BLaER1 (cell line): ENCODE data around the gene ALKBH6.
A peak's percentile ranks its signal among the peaks of the same experiment; 100 is the strongest.

Source experiments
- H3K27ac ChIP-seq: shearing (Covaris generic); formaldehyde crosslinking; 2 replicates; pipeline ENCODE4 v1.8.1; 2022
- H3K27me3 ChIP-seq: shearing (Covaris generic); formaldehyde crosslinking; 2 replicates; pipeline ENCODE4 v1.8.1; 2022
- H3K36me3 ChIP-seq: shearing (Covaris generic); formaldehyde crosslinking; 2 replicates; pipeline ENCODE4 v1.8.1; 2022
- H3K4me1 ChIP-seq: shearing (Covaris generic); formaldehyde crosslinking; 2 replicates; pipeline ENCODE4 v1.8.1; 2022
- H3K4me2 ChIP-seq: shearing (Covaris generic); formaldehyde crosslinking; 2 replicates; pipeline ENCODE4 v1.8.1; 2022
- H3K4me3 ChIP-seq: shearing (Covaris generic); formaldehyde crosslinking; 2 replicates; pipeline ENCODE4 v1.8.1; 2022
- H3K9ac ChIP-seq: shearing (Covaris generic); formaldehyde crosslinking; 2 replicates; pipeline ENCODE4 v1.8.1; 2022
- H3K9me3 ChIP-seq: shearing (Covaris generic); formaldehyde crosslinking; 2 replicates; pipeline ENCODE4 v1.8.1; 2022
- H4K20me1 ChIP-seq: shearing (Covaris generic); formaldehyde crosslinking; 2 replicates; pipeline ENCODE4 v1.8.1; 2022
- Cebpa-rat ChIP-seq: shearing (Covaris generic); IDR thresholded peaks from 2 replicates; pipeline ENCODE4 v1.8.1; 2022

Gene ALKBH6

GRCh38 chr19:35993923-35994598 is 20.0 kb downstream of the ALKBH6 start:
- Histone ChIP-seq H3K36me3 (peaks cover 19% of the 10 kb centered on the region), H3K4me2 (peak overlapping the region; percentile 99), H3K4me3 (peak overlapping the region; percentile 89), H3K9me3 (0 out of 2 replicates have a peak, but pooled peaks cover 4% of the 10 kb centered on the region), H3K27ac (no peak overlapping the region), H4K20me1 (peaks cover 27% of the 10 kb centered on the region), H3K27me3 (peaks cover 17% of the 10 kb centered on the region), H3K9ac (peak overlapping the region; percentile 81; the same call in 1 of the 2 replicates), H3K4me1 (peaks cover 29% of the 10 kb centered on the region)
- no peak for TF ChIP-seq Cebpa-rat

DNA sequence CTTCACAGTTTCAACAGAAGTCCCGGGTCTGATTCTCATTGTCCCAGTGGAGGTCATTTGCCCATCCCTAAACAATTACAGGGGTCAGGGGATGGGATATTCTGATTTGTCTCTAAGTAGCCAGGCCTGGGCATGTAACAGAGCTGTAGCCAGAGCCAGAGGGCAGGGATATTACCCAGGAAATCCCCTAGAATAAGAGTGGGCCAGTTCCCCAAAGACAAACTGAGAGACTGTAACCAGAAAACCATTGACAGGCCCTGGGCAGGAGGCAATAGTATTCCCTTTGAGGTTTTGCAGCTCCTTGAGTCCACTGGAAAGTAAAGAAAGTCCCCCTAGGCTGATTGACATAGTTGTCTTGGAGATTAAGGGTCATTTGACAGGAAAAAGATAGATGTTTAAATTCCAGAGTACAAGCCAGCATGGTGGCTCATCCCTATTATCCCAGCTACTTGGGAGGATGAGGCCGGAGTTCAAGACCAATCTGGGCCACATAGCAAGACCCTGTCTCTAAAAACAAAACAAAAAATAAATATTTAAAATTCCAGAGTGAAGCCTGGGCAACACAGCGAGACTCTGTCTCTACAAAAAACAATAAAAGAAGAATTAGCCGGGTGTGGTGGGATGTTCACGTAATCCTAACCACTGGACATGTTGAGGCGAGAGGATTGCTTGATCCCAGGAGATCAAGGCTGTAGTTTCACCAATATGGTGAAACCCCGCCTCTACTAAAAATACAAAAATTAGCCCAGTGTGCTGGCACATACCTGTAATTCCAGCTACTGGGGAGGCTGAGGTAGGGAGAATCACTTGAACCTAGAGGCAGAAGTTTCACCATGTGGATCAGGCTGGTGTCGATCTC is 20.9 kb downstream of the ALKBH6 start:
- peaks cover 10% of the 10 kb centered on the region for H3K36me3 ChIP-seq
- H3K4me3 ChIP-seq: no peak overlapping the region
- H3K27ac ChIP-seq: no peak overlapping the region
- peaks cover 24% of the 10 kb centered on the region for H4K20me1 ChIP-seq
- peaks cover 10% of the 10 kb centered on the region; the same call in 1 of the 2 replicates for H3K9me3 ChIP-seq
- H3K9ac ChIP-seq: no peak overlapping the region
- H3K4me1 ChIP-seq: peaks cover 29% of the 10 kb centered on the region
- H3K4me2 ChIP-seq: no peak overlapping the region
- H3K27me3 ChIP-seq: peaks cover 26% of the 10 kb centered on the region
- TF ChIP-seq Cebpa-rat: no peak

DNA sequence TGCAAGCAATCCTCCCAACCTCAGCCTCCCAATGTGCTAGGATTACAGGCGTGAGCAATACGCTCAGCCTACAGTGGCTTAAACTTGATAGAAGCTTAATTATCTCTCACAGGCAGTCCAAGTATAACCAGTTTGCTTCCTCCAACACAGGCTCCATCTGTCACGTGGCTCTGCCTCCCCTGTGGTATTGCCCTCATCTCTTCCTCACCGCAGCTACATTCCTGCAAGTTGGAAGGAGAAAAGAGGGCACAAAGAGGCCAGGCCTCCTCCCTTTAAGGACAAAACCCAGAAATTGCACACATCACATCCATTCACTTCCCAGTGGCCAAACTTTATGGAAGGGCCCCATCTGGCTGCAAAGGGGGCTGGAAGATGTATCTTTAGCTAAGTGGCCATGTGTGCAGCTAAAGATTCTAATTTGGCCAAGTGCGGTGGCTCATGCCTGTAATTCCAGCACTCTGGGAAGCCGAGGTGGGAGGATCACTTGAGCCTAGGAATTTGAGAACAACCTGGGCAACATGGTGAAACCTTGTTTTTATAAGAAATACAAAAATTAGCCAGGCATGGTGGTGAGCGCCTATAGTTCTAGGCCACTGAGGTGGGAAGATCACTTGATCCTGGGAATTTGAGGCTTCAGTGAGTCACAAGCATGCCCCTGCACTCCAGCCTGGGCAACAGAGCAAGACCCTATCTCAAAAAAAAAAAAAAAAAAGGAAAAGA is 22.1 kb downstream of the ALKBH6 start:
- no peak overlapping the region for H3K27ac ChIP-seq

GRCh38 chr19:35990771-35991730 is 23.0 kb downstream of the ALKBH6 start:
- Histone ChIP-seq H3K9me3 (peaks cover 14% of the 10 kb centered on the region; the same call in 1 of the 2 replicates), H3K4me1 (peaks cover 17% of the 10 kb centered on the region), H3K4me2 (no peak overlapping the region), H3K9ac (no peak overlapping the region), H3K27ac (no peak overlapping the region), H3K4me3 (no peak overlapping the region), H4K20me1 (peaks cover 5% of the 10 kb centered on the region), H3K27me3 (peaks cover 47% of the 10 kb centered on the region), H3K36me3 (no peaks in the 10 kb centered on the region)
- TF ChIP-seq Cebpa-rat: no peak

More for the DNA sequence above, 22.1 kb downstream of the ALKBH6 start:
- Histone ChIP-seq H3K9ac (no peak overlapping the region), H3K4me1 (peaks cover 26% of the 10 kb centered on the region), H4K20me1 (peaks cover 14% of the 10 kb centered on the region), H3K9me3 (peaks cover 10% of the 10 kb centered on the region; the same call in 1 of the 2 replicates), H3K4me2 (no peak overlapping the region), H3K4me3 (no peak overlapping the region), H3K36me3 (no peaks in the 10 kb centered on the region), H3K27me3 (peaks cover 39% of the 10 kb centered on the region)
- no peak for TF ChIP-seq Cebpa-rat

DNA sequence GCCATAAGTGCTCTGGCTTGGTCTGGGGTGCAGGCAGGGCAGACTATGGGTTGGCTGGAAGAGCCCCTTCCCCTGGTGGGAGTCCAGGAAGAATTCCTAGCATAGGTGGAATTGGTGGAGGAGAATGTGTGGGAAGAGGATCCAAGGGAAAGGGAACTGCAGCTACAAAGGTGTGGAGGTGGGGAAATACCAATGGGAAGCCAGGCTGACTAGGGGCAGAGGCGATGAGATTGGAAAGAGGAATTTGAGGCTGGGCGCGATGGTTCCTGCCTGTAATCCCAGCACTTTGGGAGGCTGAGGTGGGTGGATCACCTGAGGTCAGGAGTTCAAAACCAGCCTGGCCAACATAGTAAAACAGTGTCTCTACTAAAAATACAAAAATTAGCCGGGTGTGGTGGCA is 23.9 kb downstream of the ALKBH6 start:
- H3K27me3 ChIP-seq: peaks cover 56% of the 10 kb centered on the region
- no peak overlapping the region for H3K9ac ChIP-seq
- H3K9me3 ChIP-seq: peaks cover 17% of the 10 kb centered on the region; the same call in 1 of the 2 replicates
- no peaks in the 10 kb centered on the region for H3K36me3 ChIP-seq
- H3K4me3 ChIP-seq: no peak overlapping the region
- no peaks in the 10 kb centered on the region; the same call in 1 of the 2 replicates for H4K20me1 ChIP-seq
- peaks cover 10% of the 10 kb centered on the region for H3K4me1 ChIP-seq
- H3K4me2 ChIP-seq: no peak overlapping the region
- no peak overlapping the region for H3K27ac ChIP-seq
- TF ChIP-seq Cebpa-rat: no peak

DNA sequence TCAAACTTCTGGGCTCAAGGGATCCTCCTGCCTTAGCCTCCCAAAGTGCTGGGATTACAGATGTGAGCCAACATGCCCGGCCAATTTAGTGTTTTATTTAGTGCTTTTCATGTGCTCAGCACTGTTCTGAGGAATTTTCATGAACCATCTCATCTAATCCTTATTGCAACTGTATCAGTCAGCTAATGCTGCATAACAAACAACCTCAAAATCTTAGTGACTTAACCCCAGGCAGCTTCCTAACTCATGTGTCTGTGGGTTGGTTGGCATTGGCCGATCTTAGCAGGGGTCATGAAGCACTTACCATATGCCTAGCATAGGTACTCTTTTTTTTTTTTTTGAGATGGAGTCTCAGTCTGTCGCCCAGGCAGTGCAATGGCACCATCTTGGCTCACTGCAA is 25.2 kb downstream of the ALKBH6 start:
- Histone ChIP-seq H3K36me3 (no peaks in the 10 kb centered on the region), H4K20me1 (no peaks in the 10 kb centered on the region; the same call in 1 of the 2 replicates), H3K4me2 (no peak overlapping the region), H3K4me3 (no peak overlapping the region), H3K27ac (no peak overlapping the region), H3K27me3 (peaks cover 56% of the 10 kb centered on the region), H3K9ac (no peak overlapping the region), H3K9me3 (peaks cover 17% of the 10 kb centered on the region; the same call in 1 of the 2 replicates), H3K4me1 (peaks cover 2% of the 10 kb centered on the region)
- no peak for TF ChIP-seq Cebpa-rat

GRCh38 chr19:35987571-35987896 is 26.5 kb downstream of the ALKBH6 start:
- peak overlapping the region; percentile 55 for H3K4me2 ChIP-seq
- peaks cover 17% of the 10 kb centered on the region; the same call in 1 of the 2 replicates for H3K9me3 ChIP-seq
- no peaks in the 10 kb centered on the region; the same call in 1 of the 2 replicates for H4K20me1 ChIP-seq
- no peak for TF ChIP-seq Cebpa-rat
- no peak overlapping the region for H3K9ac ChIP-seq
- H3K36me3 ChIP-seq: no peaks in the 10 kb centered on the region
- no peaks in the 10 kb centered on the region for H3K4me1 ChIP-seq
- H3K27ac ChIP-seq: no peak overlapping the region
- H3K4me3 ChIP-seq: peak overlapping the region; percentile 59
- H3K27me3 ChIP-seq: peaks cover 50% of the 10 kb centered on the region

- no peaks in the 10 kb centered on the region; the same call in 1 of the 2 replicates for H4K20me1 ChIP-seq
- no peak overlapping the region for H3K9ac ChIP-seq
- no peak overlapping the region for H3K27ac ChIP-seq
- peaks cover 17% of the 10 kb centered on the region; the same call in 1 of the 2 replicates for H3K9me3 ChIP-seq
- peak overlapping the region; percentile 59 for H3K4me3 ChIP-seq
- peaks cover 50% of the 10 kb centered on the region for H3K27me3 ChIP-seq
- H3K36me3 ChIP-seq: no peaks in the 10 kb centered on the region
- H3K4me1 ChIP-seq: no peaks in the 10 kb centered on the region
- peak overlapping the region; percentile 55 for H3K4me2 ChIP-seq
- TF ChIP-seq Cebpa-rat: no peak
Observed at GRCh38 chr19:35986664-35987570, 27.1 kb downstream of the ALKBH6 start.
